GM12878 (cell line): ENCODE measurements around the gene PIGB. TPM values are rescaled to one million over a fixed set of nuclear protein-coding genes. Genes with fewer than 3 reads are reported as not detected.

ENCODE experiments used
- ATF7 ChIP-seq: fragments of 450-650 bp; IDR thresholded peaks from 2 replicates; pipeline ENCODE4 v1.6.1; 2016; ENCODE audit warnings: low read depth, mild to moderate bottlenecking
- BACH1 ChIP-seq: fragments of 450-650 bp; IDR thresholded peaks from 2 replicates; pipeline ENCODE4 v1.6.1; 2017; ENCODE audit warnings: mild to moderate bottlenecking, borderline replicate concordance
- BCL11A ChIP-seq: IDR thresholded peaks from 2 replicates; pipeline ENCODE4 v1.6.1; 2011; ENCODE audit warnings: low read depth, low read length
- BHLHE40 ChIP-seq, 2 experiments: fragments of 450-650 bp in 1 of 2; IDR thresholded peaks; 2 replicates each; pipeline ENCODE4 v1.6.1; 2011 to 2017; ENCODE audit warnings: low read depth in 2 of 2, borderline replicate concordance in 1 of 2, improper control_type of control experiment in 1 of 2, low read length in 1 of 2, mild to moderate bottlenecking in 1 of 2
- BRCA1 ChIP-seq: IDR thresholded peaks from 2 replicates; pipeline ENCODE4 v1.6.1; 2011; ENCODE audit warnings: low read depth, low read length, improper control_type of control experiment
- CBX3 ChIP-seq: fragments of 200-600 bp; sonication (generic); IDR thresholded peaks from 2 replicates; pipeline ENCODE4 v1.6.1; 2016; ENCODE audit warnings: low read depth, borderline replicate concordance
- CUX1 ChIP-seq: IDR thresholded peaks from 2 replicates; pipeline ENCODE4 v1.6.1; 2012; ENCODE audit warnings: improper control_type of control experiment, low read depth, low read length; ENCODE audit not compliant: insufficient replicate concordance
- EP300 ChIP-seq, 2 experiments: fragments of 150-350 bp in 1 of 2; IDR thresholded peaks; 2 replicates each; pipeline ENCODE4 v1.6.1; 2011 to 2012; ENCODE audit warnings: low read depth in 2 of 2, low read length in 2 of 2, borderline replicate concordance in 1 of 2, improper control_type of control experiment in 1 of 2, inconsistent platforms in 1 of 2; ENCODE audit not compliant: control insufficient read depth in 1 of 2
- GABPA ChIP-seq: IDR thresholded peaks from 2 replicates; pipeline ENCODE4 v1.6.1; 2014; ENCODE audit warnings: antibody characterized with exemption, low read depth, mild to moderate bottlenecking, inconsistent platforms
- IKZF2 ChIP-seq, 2 experiments: fragments of 450-650 bp; IDR thresholded peaks; 2 replicates each; pipeline ENCODE4 v1.6.1; 2017; ENCODE audit warnings: mild to moderate bottlenecking in 2 of 2, moderate library complexity in 2 of 2
- IRF4 ChIP-seq: IDR thresholded peaks from 2 replicates; pipeline ENCODE4 v1.6.1; 2011; ENCODE audit warnings: low read depth, low read length
- IRF5 ChIP-seq: fragments of 450-650 bp; IDR thresholded peaks from 2 replicates; pipeline ENCODE4 v1.6.1; 2017; ENCODE audit warnings: borderline replicate concordance
- MTA2 ChIP-seq: fragments of 450-650 bp; IDR thresholded peaks from 2 replicates; pipeline ENCODE4 v1.6.1; 2016; ENCODE audit warnings: low read depth, mild to moderate bottlenecking, moderate library complexity
- NFYA ChIP-seq: IDR thresholded peaks from 2 replicates; pipeline ENCODE4 v1.6.1; 2011; ENCODE audit warnings: low read depth, mild to moderate bottlenecking, low read length, improper control_type of control experiment, borderline replicate concordance
- NR2F1 ChIP-seq: fragments of 450-650 bp; conservative IDR thresholded peaks from 2 replicates; pipeline ENCODE4 v1.6.1; 2017; ENCODE audit warnings: mild to moderate bottlenecking
- POLR2A ChIP-seq: IDR thresholded peaks from 2 replicates; pipeline ENCODE4 v1.6.1; 2011; ENCODE audit warnings: low read depth, mild to moderate bottlenecking, low read length
- RB1 ChIP-seq: fragments of 450-650 bp; formaldehyde crosslinking; IDR thresholded peaks from 2 replicates; pipeline ENCODE4 v1.6.1; 2017; ENCODE audit warnings: mild to moderate bottlenecking, borderline replicate concordance
- RCOR1 ChIP-seq: conservative IDR thresholded peaks from 2 replicates; pipeline ENCODE4 v1.6.1; 2012; ENCODE audit warnings: low read depth, low read length, improper control_type of control experiment
- RFX5 ChIP-seq: IDR thresholded peaks from 2 replicates; pipeline ENCODE4 v1.6.1; 2011; ENCODE audit warnings: low read depth, low read length, improper control_type of control experiment
- SIN3A ChIP-seq: IDR thresholded peaks from 2 replicates; pipeline ENCODE4 v1.6.1; 2012; ENCODE audit warnings: low read depth, low read length, improper control_type of control experiment
- SMAD5 ChIP-seq: IDR thresholded peaks from 2 replicates; pipeline ENCODE4 v1.6.1; 2016; ENCODE audit warnings: antibody characterized with exemption, low read depth
- SMARCA5 ChIP-seq: fragments of 450-650 bp; IDR thresholded peaks from 2 replicates; pipeline ENCODE4 v1.6.1; 2017; ENCODE audit warnings: mild to moderate bottlenecking
- SREBF1 ChIP-seq: IDR thresholded peaks from 2 replicates; pipeline ENCODE4 v1.6.1; 2012; ENCODE audit warnings: mild to moderate bottlenecking, low read length
- ZNF384 ChIP-seq: IDR thresholded peaks from 2 replicates; pipeline ENCODE4 v1.6.1; 2012; ENCODE audit warnings: low read depth, mild to moderate bottlenecking, low read length, improper control_type of control experiment, borderline replicate concordance
- polyA plus RNA-seq, 11 experiments: library from polyadenylated mRNA; depleted of rRNA in 4 of 11; unstranded in 6 of 11; stranded (reverse) in 5 of 11; fragments of >200 nt; fragmentation: Nextera tagmentation in 4 of 11; fragmentation: Illumina TruSeq in 1 of 11; extraction: Ambion mirVana in 4 of 11; extraction: Trizol in 1 of 11; gene quantifications; 1 replicate in 1 of 11; 2 replicates in 10 of 11; pipeline versions ENCODE4 v1.2.1 to v1.2.3, GENCODE V29; 2011 to 2016; ENCODE audit warnings: inconsistent platforms in 2 of 11, missing spikeins in 2 of 11, low read depth in 1 of 11
- total RNA-seq, 4 experiments: library from RNA; depleted of rRNA in 3 of 4; stranded (reverse); fragments of >200 nt in 3 of 4; fragmentation: Illumina TruSeq in 1 of 4; extraction: Trizol in 1 of 4; gene quantifications; 2 replicates each; pipeline versions ENCODE4 v1.2.1 to v1.2.3, GENCODE V29; 2013 to 2021
- TF ChIP-seq, protein P1 (sequence below): fragments of 450-650 bp; IDR thresholded peaks from 2 replicates; pipeline ENCODE4 v1.6.1; 2017; ENCODE audit warnings: mild to moderate bottlenecking, low read depth, inconsistent platforms; ENCODE audit not compliant: poor library complexity, severe bottlenecking

PIGB gene
- total and polyA plus RNA-seq, 10 of the 15 experiments (the other 5 are each of a cell fraction or from before 2014, with no cell fraction given): 17.9 to 46.0 (median 25.2) TPM

GRCh38 chr15:55290528-55291057 lies 28.4 kb upstream of the PIGB start (continued):
- TF ChIP-seq CUX1 (no peak), BACH1 (peak; percentile 30; the same call in 1 of the 2 replicates), BHLHE40 (IDR thresholded peaks at IDR 0.05; ENCODE audit: borderline replicate concordance in 1 of 2, low read depth in 2 of 2, low read length in 1 of 2) (peak in 1 of 2 experiments; percentile 8; a peak in 1 of 4 replicates), IRF4 (peak; percentile 43; the same call in 1 of the 2 replicates), BRCA1 (no peak), GABPA (no peak), EP300 (IDR thresholded peaks at IDR 0.05; ENCODE audit: borderline replicate concordance in 1 of 2, control insufficient read depth in 1 of 2, low read depth in 2 of 2, low read length in 2 of 2) (no peak; a peak in 1 of 4 replicates), IRF5 (no peak), RCOR1 (no peak), MTA2 (no peak), CBX3 (no peak), SREBF1 (no peak), NFYA (no peak), NR2F1 (no peak; the same call in 1 of the 2 replicates), IKZF2 (IDR thresholded peaks at IDR 0.05) (no peak), SMAD5 (no peak), ZNF384 (peak; percentile 53), SIN3A (no peak), RB1 (no peak), RFX5 (no peak), POLR2A (no peak), SMARCA5 (peak; percentile 55; the same call in 1 of the 2 replicates), ATF7 (no peak), BCL11A (no peak)
- TF ChIP-seq, protein P1, sequence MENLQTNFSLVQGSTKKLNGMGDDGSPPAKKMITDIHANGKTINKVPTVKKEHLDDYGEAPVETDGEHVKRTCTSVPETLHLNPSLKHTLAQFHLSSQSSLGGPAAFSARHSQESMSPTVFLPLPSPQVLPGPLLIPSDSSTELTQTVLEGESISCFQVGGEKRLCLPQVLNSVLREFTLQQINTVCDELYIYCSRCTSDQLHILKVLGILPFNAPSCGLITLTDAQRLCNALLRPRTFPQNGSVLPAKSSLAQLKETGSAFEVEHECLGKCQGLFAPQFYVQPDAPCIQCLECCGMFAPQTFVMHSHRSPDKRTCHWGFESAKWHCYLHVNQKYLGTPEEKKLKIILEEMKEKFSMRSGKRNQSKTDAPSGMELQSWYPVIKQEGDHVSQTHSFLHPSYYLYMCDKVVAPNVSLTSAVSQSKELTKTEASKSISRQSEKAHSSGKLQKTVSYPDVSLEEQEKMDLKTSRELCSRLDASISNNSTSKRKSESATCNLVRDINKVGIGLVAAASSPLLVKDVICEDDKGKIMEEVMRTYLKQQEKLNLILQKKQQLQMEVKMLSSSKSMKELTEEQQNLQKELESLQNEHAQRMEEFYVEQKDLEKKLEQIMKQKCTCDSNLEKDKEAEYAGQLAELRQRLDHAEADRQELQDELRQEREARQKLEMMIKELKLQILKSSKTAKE: peak; percentile 27
